Ascending aorta (tissue), 2 donors: ENCODE data around the gene ARHGAP24. TPM values are rescaled to one million over a fixed set of nuclear protein-coding genes. Genes with fewer than 3 reads are reported as not detected.

ENCODE experiments used
- DNase-seq, 2 donors: peaks; one replicate each; pipeline ENCODE4 v3.0.0-alpha.2; 2019; ENCODE audit warnings: low spot score in 2 of 2
- H3K27ac ChIP-seq, 2 donors: fragments of 200-600 bp; sonication (generic); one replicate each; pipeline ENCODE4 v1.5.1; 2016 to 2017; ENCODE audit warnings: mild to moderate bottlenecking in 1 of 2
- H3K27me3 ChIP-seq: fragments of 200-600 bp; sonication (generic); one replicate; pipeline ENCODE4 v1.5.1; 2017
- H3K36me3 ChIP-seq, 2 donors: fragments of 200-600 bp; sonication (generic); one replicate each; pipeline ENCODE4 v1.5.1; 2016
- H3K4me1 ChIP-seq, 2 donors: fragments of 200-600 bp; sonication (generic); one replicate each; pipeline ENCODE4 v1.5.1; 2016 to 2017; ENCODE audit warnings: mild to moderate bottlenecking in 1 of 2
- H3K4me3 ChIP-seq, 2 donors: fragments of 200-600 bp; sonication (generic); one replicate each; pipeline ENCODE4 v1.5.1; 2016 to 2017; ENCODE audit warnings: mild to moderate bottlenecking in 1 of 2
- H3K9me3 ChIP-seq, 2 donors: fragments of 200-600 bp; sonication (generic); one replicate each; pipeline ENCODE4 v1.5.1; 2016
- CTCF ChIP-seq, 3 experiments: fragments of 200-600 bp in 2 of 3; fragments of 450-650 bp in 1 of 3; sonication (generic) in 2 of 3; IDR thresholded peaks; one replicate each; pipeline ENCODE4 v1.5.1; 2016 to 2019; ENCODE audit warnings: antibody characterized with exemption in 3 of 3, mild to moderate bottlenecking in 1 of 3, moderate library complexity in 1 of 3
- intact Hi-C: fragments of 100-400 bp; cut with DNase I; formaldehyde crosslinking; loops from one replicate; pipeline ENCODE4 v1.15.1; 2023
- total RNA-seq: library from RNA; depleted of rRNA; stranded (reverse); fragments of >200 nt; gene quantifications from one replicate; pipeline ENCODE4 v1.1.0, GENCODE V29; 2016

The ARHGAP24 gene
- total RNA-seq, 1 donor from 2014 or later, result 13.9 TPM

GRCh38 chr4:85986266-85986665 is 511.3 kb downstream of the ARHGAP24 start:
- Histone ChIP-seq H3K9me3 (no peaks in the 10 kb centered on the region), H3K4me1 (no peaks in the 10 kb centered on the region), H3K27ac (no peak overlapping the region), H3K4me3 (no peak overlapping the region), H3K36me3 (peaks cover 3 to 9% of the 10 kb centered on the region in 2 donors), H3K27me3 (no peaks in the 10 kb centered on the region)
- no peak for TF ChIP-seq CTCF (IDR thresholded peaks at IDR 0.05)
- no peak for DNase-seq
- intact Hi-C loops, result no loop called here

DNA sequence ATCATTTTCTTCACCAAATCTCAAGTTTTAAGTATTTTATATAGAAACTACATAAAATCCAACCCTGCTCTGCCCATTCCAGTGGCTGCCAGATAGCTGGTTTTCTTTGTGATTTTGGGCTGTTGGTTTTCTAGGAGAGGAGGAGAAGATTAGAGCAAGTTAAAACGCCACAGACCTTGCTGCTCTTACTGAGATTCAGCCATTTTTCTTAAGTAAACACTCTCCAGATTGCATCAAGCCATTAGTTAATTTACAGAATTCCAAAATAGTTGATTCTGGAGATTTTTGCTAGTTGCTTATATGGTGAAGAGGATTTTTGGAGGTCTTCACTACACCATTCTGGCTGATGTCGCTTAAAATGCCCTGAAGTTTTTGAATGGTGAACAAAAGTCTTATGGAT is 518.7 kb downstream of the ARHGAP24 start:
- H3K36me3 ChIP-seq, result peaks cover 12% of the 10 kb centered on the region in 2 donors
- no peak for TF ChIP-seq CTCF (IDR thresholded peaks at IDR 0.05)
- no peak overlapping the region for H3K4me3 ChIP-seq
- H3K27ac ChIP-seq, result no peak overlapping the region
- no peaks in the 10 kb centered on the region for H3K27me3 ChIP-seq
- no peak for DNase-seq
- intact Hi-C loops, result no loop called here
- H3K4me1 ChIP-seq, result peaks cover 0 to 3% of the 10 kb centered on the region in 2 donors
- no peaks in the 10 kb centered on the region for H3K9me3 ChIP-seq

DNA sequence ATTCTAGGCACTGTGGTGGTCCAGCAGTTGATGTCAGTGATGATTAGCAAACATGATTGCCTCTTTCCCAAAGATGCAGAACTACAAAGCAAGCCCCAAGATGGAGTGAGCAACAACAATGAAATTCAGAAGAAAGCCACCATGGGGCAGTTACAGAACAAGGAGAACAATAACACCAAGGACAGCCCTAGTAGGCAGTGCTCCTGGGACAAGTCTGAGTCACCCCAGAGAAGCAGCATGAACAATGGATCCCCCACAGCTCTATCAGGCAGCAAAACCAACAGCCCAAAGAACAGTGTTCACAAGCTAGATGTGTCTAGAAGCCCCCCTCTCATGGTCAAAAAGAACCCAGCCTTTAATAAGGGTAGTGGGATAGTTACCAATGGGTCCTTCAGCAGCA is 519.6 kb downstream of the ARHGAP24 start:
- Histone ChIP-seq H3K36me3 (peaks cover 11 to 12% of the 10 kb centered on the region in 2 donors), H3K4me3 (no peak overlapping the region), H3K27me3 (no peaks in the 10 kb centered on the region), H3K4me1 (peaks cover 0 to 3% of the 10 kb centered on the region in 2 donors), H3K9me3 (no peaks in the 10 kb centered on the region), H3K27ac (no peak overlapping the region)
- intact Hi-C loops, result no loop called here
- DNase-seq, result no peak
- no peak for TF ChIP-seq CTCF (IDR thresholded peaks at IDR 0.05)

- Histone ChIP-seq H3K36me3 (peaks cover 9 to 12% of the 10 kb centered on the region in 2 donors), H3K27me3 (no peaks in the 10 kb centered on the region), H3K9me3 (no peaks in the 10 kb centered on the region), H3K27ac (no peak overlapping the region), H3K4me3 (no peak overlapping the region), H3K4me1 (peaks cover 0 to 5% of the 10 kb centered on the region in 2 donors)
- no peak for TF ChIP-seq CTCF (IDR thresholded peaks at IDR 0.05)
- intact Hi-C loops, result no loop called here
- DNase-seq, result no peak
Observed at GRCh38 chr4:85995361-85995760, 520.4 kb downstream of the ARHGAP24 start.

GRCh38 chr4:86001591-86001990 is 526.6 kb downstream of the ARHGAP24 start:
- TF ChIP-seq CTCF (IDR thresholded peaks at IDR 0.05), result no peak
- peaks cover 0 to 5% of the 10 kb centered on the region in 2 donors for H3K4me1 ChIP-seq
- intact Hi-C loops, result no loop called here

GRCh38 chr4:86004030-86004429 is 529.1 kb downstream of the ARHGAP24 start:
- TF ChIP-seq CTCF (IDR thresholded peaks at IDR 0.05), result no peak
- no peaks in the 10 kb centered on the region for H3K27me3 ChIP-seq
- peaks cover 0 to 2% of the 10 kb centered on the region in 2 donors for H3K4me1 ChIP-seq
- H3K36me3 ChIP-seq, result peaks cover 0 to 8% of the 10 kb centered on the region in 2 donors
- no peak for DNase-seq
- intact Hi-C loops, result no loop called here
- no peak overlapping the region for H3K4me3 ChIP-seq
- no peaks in the 10 kb centered on the region for H3K9me3 ChIP-seq
- no peak overlapping the region for H3K27ac ChIP-seq

More at GRCh38 chr4:86001591-86001990, 526.6 kb downstream of the ARHGAP24 start:
- no peaks in the 10 kb centered on the region for H3K27me3 ChIP-seq
- no peak overlapping the region for H3K4me3 ChIP-seq
- DNase-seq, result no peak
- no peaks in the 10 kb centered on the region for H3K9me3 ChIP-seq
- H3K36me3 ChIP-seq, result peaks cover 0 to 8% of the 10 kb centered on the region in 2 donors
- no peak overlapping the region for H3K27ac ChIP-seq
